IPS-11a (cell line): ENCODE results near the gene PSMF1.

Source experiments
- H3K4me3 ChIP-seq: one replicate; pipeline ENCODE4 v1.5.1; 2013; ENCODE audit warnings: low read depth, low read length, control low read depth

The PSMF1 gene

GRCh38 chr20:1163105-1163504 lies 44.7 kb downstream of the PSMF1 start:
- no peak overlapping the region for H3K4me3 ChIP-seq

DNA sequence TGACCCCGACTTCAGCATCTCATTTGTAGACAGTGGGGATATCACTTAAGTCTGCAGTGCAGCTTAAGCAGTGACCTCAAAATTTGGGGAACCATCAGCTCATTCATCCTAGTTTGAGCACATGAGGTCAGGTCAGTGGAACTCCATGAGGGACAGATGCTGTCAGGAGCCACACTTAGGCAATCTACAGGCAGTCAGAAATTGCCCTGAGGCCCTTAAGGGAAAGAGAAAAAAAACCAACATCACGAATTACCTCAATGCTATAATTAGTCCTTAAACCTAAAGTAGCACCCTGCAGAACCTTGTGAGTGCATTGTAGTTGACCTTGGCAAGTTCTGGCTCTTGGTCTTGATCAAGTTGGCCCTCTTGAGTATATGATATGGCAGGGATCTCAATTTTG lies 45.3 kb downstream of the PSMF1 start:
- H3K4me3 ChIP-seq: no peak overlapping the region

DNA sequence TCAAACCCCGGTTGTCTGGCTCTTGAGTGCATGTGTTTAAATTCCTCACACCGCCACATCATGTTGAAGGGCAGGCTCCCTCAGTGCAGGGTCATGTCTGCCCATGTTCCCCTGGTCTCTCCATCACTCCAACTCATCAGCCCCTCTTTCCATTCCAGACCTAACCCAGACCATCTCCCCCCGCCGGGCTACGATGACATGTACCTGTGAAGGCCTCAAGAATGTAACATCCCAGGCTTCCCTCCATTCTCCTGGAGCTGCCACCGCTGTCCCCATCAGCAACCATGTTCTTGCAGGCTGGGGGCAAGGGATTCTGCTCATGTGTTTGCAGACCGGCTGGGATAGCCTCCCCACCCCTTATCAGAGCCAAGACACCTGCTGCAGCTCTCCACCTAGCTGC lies 46.5 kb downstream of the PSMF1 start:
- H3K4me3 ChIP-seq: no peak overlapping the region

DNA sequence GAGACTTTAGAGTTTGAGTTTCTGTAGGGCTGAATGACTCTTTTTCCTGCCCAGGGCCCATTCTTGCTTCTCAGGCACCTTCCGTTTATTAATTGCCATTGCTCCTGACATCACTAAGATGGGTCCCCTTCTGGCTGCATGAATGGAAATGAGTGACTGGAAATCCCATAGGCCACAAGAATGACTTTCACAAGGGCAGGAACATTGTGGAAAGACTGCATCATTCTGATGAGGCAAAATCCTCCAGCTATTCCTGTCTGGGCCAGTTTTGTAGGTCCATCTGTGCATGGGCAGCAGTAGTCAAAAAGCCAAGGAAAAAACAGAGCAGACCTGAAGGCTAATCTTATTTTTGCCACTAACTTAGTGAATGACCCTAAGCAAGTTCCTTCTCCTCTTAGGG lies 47.1 kb downstream of the PSMF1 start:
- H3K4me3 ChIP-seq: no peak overlapping the region

GRCh38 chr20:1165941-1166340 lies 47.5 kb downstream of the PSMF1 start:
- H3K4me3 ChIP-seq: no peak overlapping the region

- H3K4me3 ChIP-seq: no peak overlapping the region
These were observed 48.7 kb downstream of the PSMF1 start for GRCh38 chr20:1166948-1167720.

GRCh38 chr20:1169224-1169623 lies 50.8 kb downstream of the PSMF1 start:
- H3K4me3 ChIP-seq: no peak overlapping the region

- H3K4me3 ChIP-seq: no peak overlapping the region
These were observed 53.2 kb downstream of the PSMF1 start for GRCh38 chr20:1171461-1172093.

GRCh38 chr20:1173698-1174097 lies 55.3 kb downstream of the PSMF1 start:
- no peak overlapping the region for H3K4me3 ChIP-seq

DNA sequence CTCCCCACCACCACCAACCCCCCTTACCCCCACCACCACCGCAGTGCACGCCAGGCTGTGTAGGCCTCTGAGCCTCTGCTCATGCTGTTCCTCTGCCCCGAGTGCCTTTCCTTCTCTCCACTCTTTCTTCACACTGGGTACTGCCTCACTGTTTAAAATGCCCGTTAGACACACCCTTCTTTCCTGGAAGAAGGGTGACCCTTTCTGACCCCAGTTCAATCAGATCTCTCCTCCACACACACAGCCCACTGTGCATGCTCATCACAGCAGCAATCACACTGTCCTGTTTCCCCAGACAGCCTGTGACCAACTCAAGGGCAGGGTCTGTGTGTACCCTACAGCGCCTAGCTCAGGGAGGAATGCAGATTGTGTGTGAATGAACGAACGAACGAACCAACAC lies 56.4 kb downstream of the PSMF1 start:
- H3K4me3 ChIP-seq: no peak overlapping the region

DNA sequence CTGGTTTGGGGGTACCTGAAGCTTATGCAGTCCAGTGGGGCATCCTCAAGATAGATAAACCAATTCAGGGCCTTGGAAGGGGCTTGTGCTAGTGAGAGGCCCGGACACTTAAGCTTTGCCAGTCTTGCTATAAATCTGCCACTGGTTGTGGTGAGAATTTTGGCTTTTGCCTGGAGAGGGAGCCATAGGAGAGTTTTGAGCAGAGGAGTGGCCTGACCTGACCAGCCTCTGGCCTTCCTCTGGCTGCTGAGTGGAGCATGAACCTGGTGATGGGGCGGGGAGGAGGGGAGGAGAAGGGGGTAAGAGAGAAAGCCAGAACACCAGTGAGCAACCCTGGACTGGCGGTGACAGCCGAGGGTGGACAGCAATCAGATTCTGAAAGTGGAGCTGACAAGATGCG lies 59.3 kb downstream of the PSMF1 start:
- no peak overlapping the region for H3K4me3 ChIP-seq

DNA sequence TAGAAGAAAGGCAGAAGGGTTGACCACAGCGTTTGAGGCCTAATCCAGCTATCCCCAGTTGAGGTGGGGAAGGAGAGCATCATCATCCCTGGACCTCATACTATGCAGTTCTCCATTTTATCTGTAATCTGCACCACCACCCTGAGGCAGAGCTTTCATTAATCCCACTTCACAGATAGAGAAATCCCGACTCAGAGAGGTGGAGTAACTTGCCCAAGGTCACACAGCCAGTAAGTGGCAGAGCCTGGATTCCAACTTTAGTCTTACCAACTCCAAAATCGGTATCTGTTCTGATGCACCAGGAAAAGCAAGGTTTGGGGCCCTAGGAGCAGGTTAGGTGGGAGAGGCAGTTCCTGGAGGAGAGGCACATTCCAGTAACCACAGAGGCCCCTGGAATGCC lies 59.7 kb downstream of the PSMF1 start:
- H3K4me3 ChIP-seq: no peak overlapping the region

DNA sequence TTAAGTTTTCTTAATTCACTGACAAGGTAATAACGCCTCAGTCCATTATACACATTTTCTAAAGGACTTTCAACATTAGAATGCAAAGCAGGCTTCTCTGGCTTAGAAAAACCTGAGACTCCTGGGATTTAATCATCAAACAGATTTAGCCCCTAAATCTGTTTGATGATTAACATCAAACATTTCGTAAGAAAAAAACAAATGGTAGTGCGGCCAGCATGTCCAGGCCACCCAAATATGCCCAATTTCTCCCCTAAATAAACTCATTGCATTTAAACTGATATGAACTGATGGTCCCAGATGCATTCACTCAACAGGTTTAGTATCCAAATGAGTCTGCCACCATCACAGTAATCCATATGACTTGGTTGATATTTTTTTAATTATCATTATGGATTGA lies 60.2 kb downstream of the PSMF1 start:
- no peak overlapping the region for H3K4me3 ChIP-seq

DNA sequence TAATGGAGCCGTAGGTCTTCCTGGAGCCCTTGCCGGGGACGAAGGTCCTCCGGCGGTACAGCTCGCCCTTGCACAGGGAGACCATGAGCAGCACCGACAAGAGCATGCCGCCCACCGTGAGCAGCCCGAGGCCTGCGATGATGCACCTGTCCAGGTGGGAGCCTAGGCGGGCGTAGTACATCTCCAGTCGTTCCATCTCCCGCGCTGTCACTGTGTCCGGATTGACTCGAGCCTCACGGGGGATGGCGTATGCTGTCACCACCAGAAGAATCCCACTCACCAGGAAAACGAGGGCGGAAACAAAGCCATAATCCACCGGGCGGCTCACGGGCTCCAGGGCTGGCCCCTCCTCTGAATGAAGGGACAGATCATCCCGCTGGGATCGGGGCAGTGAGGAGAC lies 62.5 kb downstream of the PSMF1 start:
- no peak overlapping the region for H3K4me3 ChIP-seq

- no peak overlapping the region for H3K4me3 ChIP-seq
These were observed 63.7 kb downstream of the PSMF1 start for GRCh38 chr20:1182106-1182505.

DNA sequence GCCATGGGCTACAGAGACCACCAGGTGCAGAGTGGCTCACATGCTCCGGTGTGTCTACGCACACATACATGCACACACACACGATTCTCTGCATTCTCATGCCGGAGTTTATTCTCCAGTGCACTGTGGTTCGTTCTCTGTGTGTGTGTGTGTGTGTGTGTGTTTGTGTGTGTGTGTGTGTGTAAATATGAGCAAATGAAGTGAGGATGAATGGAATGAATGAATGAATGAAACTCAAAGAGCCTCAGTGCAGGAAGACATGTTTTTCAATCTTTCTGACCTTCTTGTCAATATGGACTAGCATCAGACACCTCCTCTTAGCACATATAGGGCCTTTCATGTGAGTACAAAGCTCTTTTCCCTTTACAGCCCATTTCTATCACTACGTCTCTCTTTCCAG lies 64.8 kb downstream of the PSMF1 start:
- H3K4me3 ChIP-seq: no peak overlapping the region

- H3K4me3 ChIP-seq: peak overlapping the region; percentile 49
These were observed 65.8 kb downstream of the PSMF1 start for GRCh38 chr20:1184260-1184637.

GRCh38 chr20:1184638-1185315 lies 66.4 kb downstream of the PSMF1 start, which contains the start of gene TMEM74B:
TMEM74B (minus strand) TSS chr20:1184981; CDS start chr20:1183801, 1,180 bp downstream.
- H3K4me3 ChIP-seq: peak within 1 kb of the TSS; percentile 49

DNA sequence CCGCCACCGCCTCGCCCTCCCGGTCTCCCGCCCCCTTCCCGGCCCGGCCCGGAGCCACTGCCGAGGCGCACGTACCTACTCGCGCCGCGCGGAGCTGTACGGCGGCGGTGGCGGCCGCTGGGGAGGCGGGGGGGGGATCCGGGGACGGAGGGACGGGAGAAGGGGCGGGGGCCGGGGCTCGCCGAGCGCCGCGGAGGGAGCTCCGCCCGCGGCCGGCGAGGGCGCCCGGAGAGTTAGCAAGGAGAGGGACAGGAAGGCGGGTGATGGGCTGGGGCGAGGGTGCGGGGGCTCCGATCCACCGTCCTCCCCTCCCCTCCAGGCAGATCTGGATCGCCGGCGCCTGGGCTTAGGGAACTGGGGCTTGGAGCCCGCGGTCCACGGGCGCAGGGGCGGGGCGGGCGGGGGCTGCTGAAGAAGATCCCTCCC lies 66.9 kb downstream of the PSMF1 start:
- peak overlapping the region; percentile 49 for H3K4me3 ChIP-seq

DNA sequence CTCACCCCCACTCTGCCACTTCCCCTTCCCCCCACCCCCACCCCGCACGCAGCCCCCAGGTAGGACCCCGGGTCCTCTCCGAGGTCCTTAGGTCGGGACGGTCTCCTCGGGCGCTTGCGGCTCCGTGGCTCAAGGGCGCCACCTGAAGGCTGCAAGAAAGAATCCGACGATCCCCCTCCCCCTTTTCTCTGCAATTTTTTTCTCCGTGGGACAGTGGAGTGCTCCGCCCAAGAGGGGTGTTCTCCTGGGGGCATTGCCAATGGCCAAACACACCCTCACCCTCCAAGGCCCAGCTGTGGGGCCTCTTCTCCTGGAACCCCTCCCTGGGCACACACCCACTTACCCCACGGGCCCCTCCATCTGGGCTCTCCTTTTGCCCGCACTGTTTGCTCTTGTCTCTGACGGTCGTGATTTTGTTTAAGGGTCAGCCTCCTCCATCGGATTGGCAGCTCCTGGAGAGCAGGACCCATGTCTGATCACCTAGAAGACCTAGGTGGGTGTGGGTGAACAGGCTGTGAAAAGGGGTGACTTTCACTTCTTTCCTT lies 67.5 kb downstream of the PSMF1 start:
- H3K4me3 ChIP-seq: no peak overlapping the region

GRCh38 chr20:1186367-1186991 lies 68.1 kb downstream of the PSMF1 start:
- H3K4me3 ChIP-seq: no peak overlapping the region
